Effector memory CD4-positive, alpha-beta T cell (primary cell): ENCODE results near the gene MPP7.

Experiments
- DNase-seq, 3 donors: peaks; one replicate each; pipeline ENCODE4 v3.0.0-alpha.2; 2020
- H3K27ac ChIP-seq: 2 replicates; pipeline ENCODE4 v1.7.0; 2013; ENCODE audit warnings: mild to moderate bottlenecking, low read length, moderate library complexity; ENCODE audit not compliant: insufficient read depth, poor library complexity, severe bottlenecking
- H3K27me3 ChIP-seq: replicated peaks from 2 replicates; pipeline ENCODE4 v1.7.0; 2013; ENCODE audit warnings: mild to moderate bottlenecking, low read length; ENCODE audit not compliant: insufficient read depth, control insufficient read depth, poor library complexity, severe bottlenecking
- H3K36me3 ChIP-seq: 2 replicates; pipeline ENCODE4 v1.7.0; 2013; ENCODE audit warnings: mild to moderate bottlenecking, low read length, moderate library complexity; ENCODE audit not compliant: control insufficient read depth, insufficient read depth
- H3K4me1 ChIP-seq: 2 replicates; pipeline ENCODE4 v1.7.0; 2013; ENCODE audit warnings: low read length, mild to moderate bottlenecking; ENCODE audit not compliant: control insufficient read depth, insufficient read depth, poor library complexity, severe bottlenecking
- H3K4me3 ChIP-seq: 2 replicates; pipeline ENCODE4 v1.7.0; 2013; ENCODE audit warnings: low read length, low read depth, mild to moderate bottlenecking; ENCODE audit not compliant: insufficient read depth, poor library complexity, severe bottlenecking
- H3K9me3 ChIP-seq: 2 replicates; pipeline ENCODE4 v1.7.0; 2013; ENCODE audit warnings: mild to moderate bottlenecking, low read length, moderate library complexity; ENCODE audit not compliant: control insufficient read depth

The MPP7 gene

GRCh38 chr10:28278842-28279241, 24.0 kb downstream of the MPP7 start:
- no peak for DNase-seq
- Histone ChIP-seq H3K4me3 (no peak overlapping the region), H3K36me3 (no peaks in the 10 kb centered on the region), H3K9me3 (no peaks in the 10 kb centered on the region), H3K27me3 (no peaks in the 10 kb centered on the region), H3K27ac (no peak overlapping the region), H3K4me1 (no peaks in the 10 kb centered on the region)

DNA sequence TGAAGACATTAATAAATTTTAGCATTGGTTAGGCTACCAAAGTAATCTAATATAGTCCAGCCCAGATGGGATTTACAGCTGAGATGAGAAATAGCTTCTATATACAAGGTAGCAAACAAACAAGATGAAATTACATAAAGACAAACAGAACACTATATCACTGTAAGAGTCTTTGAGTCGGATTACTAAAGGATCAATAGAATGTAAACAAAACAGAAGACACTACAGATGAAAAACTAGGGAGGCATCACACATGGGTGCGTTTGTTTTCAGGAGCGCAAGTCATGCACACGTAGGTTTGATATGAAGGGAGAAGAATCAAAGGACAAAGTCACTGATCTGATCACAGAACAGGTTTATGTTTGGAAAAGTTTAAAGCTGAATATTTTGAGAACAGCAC, 26.5 kb downstream of the MPP7 start:
- no peaks in the 10 kb centered on the region for H3K4me1 ChIP-seq
- H3K27ac ChIP-seq: no peak overlapping the region

DNA sequence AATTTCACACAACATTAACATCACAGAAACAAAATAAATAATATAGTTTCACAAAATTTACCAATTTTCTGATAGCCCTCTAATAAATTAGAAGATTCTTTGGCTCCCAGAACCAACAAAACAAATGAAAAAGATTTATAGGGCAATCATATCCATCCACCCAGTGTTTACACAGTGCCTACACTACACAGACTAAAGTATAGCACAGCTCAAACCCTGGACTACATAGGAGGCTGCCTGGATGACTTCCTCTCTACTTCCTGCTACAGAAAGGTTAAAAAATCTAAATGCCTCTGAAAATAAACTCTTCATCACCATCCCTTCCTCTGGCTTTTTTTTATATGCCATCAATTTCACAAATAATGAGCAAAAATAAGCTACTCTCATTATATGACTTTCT, 28.4 kb downstream of the MPP7 start:
- Histone ChIP-seq H3K27ac (no peak overlapping the region), H3K4me1 (no peaks in the 10 kb centered on the region), H3K36me3 (no peaks in the 10 kb centered on the region), H3K4me3 (no peak overlapping the region), H3K27me3 (no peaks in the 10 kb centered on the region), H3K9me3 (no peaks in the 10 kb centered on the region)
- DNase-seq: no peak

More for the DNA sequence above, 26.5 kb downstream of the MPP7 start:
- Histone ChIP-seq H3K9me3 (no peaks in the 10 kb centered on the region), H3K4me3 (no peak overlapping the region), H3K27me3 (no peaks in the 10 kb centered on the region), H3K36me3 (no peaks in the 10 kb centered on the region)
- DNase-seq: no peak

DNA sequence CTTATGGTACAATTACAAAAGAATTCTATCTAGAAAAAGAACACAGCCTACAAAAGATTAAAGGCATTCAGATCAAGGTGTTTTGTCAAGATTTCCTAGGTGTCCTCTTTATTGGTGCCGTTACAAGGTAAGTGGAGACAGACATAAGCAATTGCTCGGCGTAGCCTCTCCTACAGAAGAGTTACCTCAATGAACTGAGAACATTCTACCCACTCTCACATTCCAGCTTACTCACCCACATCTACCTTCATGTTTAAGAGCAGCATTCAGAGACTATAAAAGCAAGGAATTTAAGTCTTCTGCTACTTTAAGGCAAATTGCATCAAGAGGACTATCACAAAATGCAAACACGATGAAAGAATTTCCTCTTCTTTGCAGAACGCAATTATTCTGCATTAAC, 29.5 kb downstream of the MPP7 start:
- no peaks in the 10 kb centered on the region for H3K9me3 ChIP-seq
- no peaks in the 10 kb centered on the region for H3K36me3 ChIP-seq
- no peak overlapping the region for H3K27ac ChIP-seq
- no peaks in the 10 kb centered on the region for H3K27me3 ChIP-seq
- no peak overlapping the region for H3K4me3 ChIP-seq
- no peaks in the 10 kb centered on the region for H3K4me1 ChIP-seq
- no peak for DNase-seq

- Histone ChIP-seq H3K9me3 (no peaks in the 10 kb centered on the region), H3K27me3 (no peaks in the 10 kb centered on the region), H3K4me1 (no peaks in the 10 kb centered on the region), H3K4me3 (no peak overlapping the region), H3K36me3 (no peaks in the 10 kb centered on the region), H3K27ac (no peak overlapping the region)
- DNase-seq: no peak
Observed at GRCh38 chr10:28269842-28270456, 32.9 kb downstream of the MPP7 start.

GRCh38 chr10:28266449-28267224, 36.2 kb downstream of the MPP7 start:
- H3K4me3 ChIP-seq: no peak overlapping the region
- no peaks in the 10 kb centered on the region for H3K9me3 ChIP-seq
- no peaks in the 10 kb centered on the region for H3K36me3 ChIP-seq
- DNase-seq: no peak
- H3K27me3 ChIP-seq: no peaks in the 10 kb centered on the region
- H3K4me1 ChIP-seq: no peaks in the 10 kb centered on the region
- no peak overlapping the region for H3K27ac ChIP-seq

DNA sequence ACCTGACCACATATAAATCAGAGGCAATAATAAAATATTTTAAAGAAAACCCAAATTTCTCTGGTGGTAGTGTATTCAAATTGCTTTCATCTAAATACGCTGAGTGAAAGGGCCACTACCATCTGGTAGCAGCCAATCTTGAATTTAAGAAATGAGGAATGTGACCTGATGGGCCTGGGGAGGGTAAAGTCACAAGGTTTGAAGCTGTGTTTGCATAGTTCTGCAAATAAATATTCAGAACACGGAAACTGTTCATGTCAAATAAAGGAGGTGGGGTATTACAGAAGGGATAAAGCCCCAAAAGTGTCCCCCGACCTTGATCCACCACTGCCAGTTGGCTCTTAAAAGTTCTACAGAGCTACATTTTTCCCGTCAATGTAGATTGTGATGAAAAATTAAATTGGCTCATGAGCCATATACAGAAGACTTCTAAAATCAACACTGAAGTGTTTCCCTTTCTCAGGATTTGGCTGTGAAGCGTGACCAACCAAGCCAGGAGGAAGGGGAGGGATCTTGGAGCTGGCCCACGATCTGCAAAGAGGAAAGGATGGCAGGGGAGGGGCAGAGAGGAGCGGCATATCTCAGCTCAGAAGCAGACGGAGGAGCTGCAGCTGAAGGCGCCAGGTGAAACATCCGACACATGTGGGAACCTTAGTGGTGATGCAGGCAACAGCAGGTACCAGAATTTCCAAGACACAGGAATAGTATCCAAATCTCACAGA, 39.6 kb downstream of the MPP7 start:
- no peak for DNase-seq
- Histone ChIP-seq H3K4me1 (no peaks in the 10 kb centered on the region), H3K9me3 (no peaks in the 10 kb centered on the region), H3K27ac (no peak overlapping the region), H3K27me3 (no peaks in the 10 kb centered on the region), H3K36me3 (no peaks in the 10 kb centered on the region), H3K4me3 (no peak overlapping the region)

GRCh38 chr10:28256776-28257175, 46.1 kb downstream of the MPP7 start:
- no peak for DNase-seq
- H3K9me3 ChIP-seq: no peaks in the 10 kb centered on the region
- H3K27me3 ChIP-seq: no peaks in the 10 kb centered on the region
- no peak overlapping the region for H3K4me3 ChIP-seq
- no peak overlapping the region for H3K27ac ChIP-seq
- H3K36me3 ChIP-seq: no peaks in the 10 kb centered on the region
- no peaks in the 10 kb centered on the region for H3K4me1 ChIP-seq

DNA sequence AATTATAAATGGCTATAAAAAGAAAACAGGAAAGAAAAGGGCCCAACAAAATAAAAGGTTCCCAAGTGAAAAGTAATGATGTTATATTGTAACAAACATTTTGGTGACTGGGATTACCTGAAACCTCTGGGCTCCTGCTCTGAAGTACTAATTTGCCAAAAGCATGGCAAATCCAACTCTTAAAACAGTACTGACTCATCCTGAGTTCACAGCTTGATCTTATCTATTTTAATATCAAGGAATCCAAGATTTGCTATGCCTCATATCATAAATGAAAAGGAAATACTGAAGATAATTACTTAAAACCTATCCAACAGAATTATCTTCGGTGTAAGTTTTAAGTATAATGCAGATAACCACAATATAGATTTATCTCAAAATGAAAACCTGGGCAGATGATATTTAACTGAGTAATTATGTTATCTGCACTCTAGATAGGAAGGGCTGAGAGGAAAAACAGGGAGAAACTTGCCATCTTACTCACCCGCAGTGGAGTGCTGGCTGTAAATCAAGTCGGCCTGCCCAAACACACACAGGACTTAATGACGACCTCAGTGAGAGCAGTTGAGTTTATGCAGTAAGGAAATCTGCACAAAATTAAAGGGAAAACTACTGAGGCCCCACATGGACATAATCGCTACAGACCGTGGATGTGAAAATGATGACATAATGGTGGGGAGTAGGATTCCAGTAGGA, 48.4 kb downstream of the MPP7 start:
- Histone ChIP-seq H3K4me1 (no peaks in the 10 kb centered on the region), H3K36me3 (no peaks in the 10 kb centered on the region), H3K4me3 (no peak overlapping the region), H3K27me3 (no peaks in the 10 kb centered on the region), H3K27ac (no peak overlapping the region), H3K9me3 (no peaks in the 10 kb centered on the region)
- DNase-seq: no peak
